Neural cell (in vitro differentiated cells): ENCODE data around the gene PIM3.

ENCODE experiments used
- CTCF ChIP-seq: fragments of 450-650 bp; IDR thresholded peaks from 2 replicates; pipeline ENCODE4 v1.5.1; 2014; ENCODE audit warnings: antibody characterized with exemption, mild to moderate bottlenecking, moderate library complexity; ENCODE audit not compliant: poor library complexity, severe bottlenecking
- EZH2 ChIP-seq: fragments of 200-600, 300-800 bp; shearing (Covaris generic), sonication (generic); IDR thresholded peaks from 2 replicates; pipeline ENCODE4 v1.6.1; 2014; ENCODE audit warnings: antibody characterized with exemption, low read length, borderline replicate concordance, mild to moderate bottlenecking; ENCODE audit not compliant: insufficient read depth, poor library complexity, severe bottlenecking
- MXI1 ChIP-seq: fragments of 450-650 bp; conservative IDR thresholded peaks from 2 replicates; pipeline ENCODE4 v1.6.1; 2014; ENCODE audit warnings: antibody characterized with exemption, mild to moderate bottlenecking; ENCODE audit not compliant: poor library complexity, severe bottlenecking
- POLR2AphosphoS5 ChIP-seq: IDR thresholded peaks from 2 replicates; pipeline ENCODE4 v1.6.1; 2012
- RAD21 ChIP-seq: fragments of 450-650 bp; conservative IDR thresholded peaks from 2 replicates; pipeline ENCODE4 v1.6.1; 2014; ENCODE audit warnings: antibody characterized with exemption, mild to moderate bottlenecking, moderate library complexity
- REST ChIP-seq: IDR thresholded peaks from 2 replicates; pipeline ENCODE4 v1.6.1; 2012; ENCODE audit warnings: borderline replicate concordance
- TAF1 ChIP-seq: IDR thresholded peaks from 2 replicates; pipeline ENCODE4 v1.6.1; 2012; ENCODE audit warnings: low read depth

GRCh38 chr22:50010676-50011446, 50.3 kb downstream of the PIM3 start:
- TF ChIP-seq RAD21 (no peak), CTCF (no peak), POLR2AphosphoS5 (no peak), MXI1 (no peak), TAF1 (no peak), EZH2 (no peak), REST (no peak)
